Measurements from ENCODE around the gene ZNF625. TPM values are rescaled to one million over a fixed set of nuclear protein-coding genes. Genes with fewer than 3 reads are reported as not detected.

Gene ZNF625
- total RNA-seq, 4 donors from 2014 or later, result 5.0 to 11.6 (median 9.1) TPM

- Histone ChIP-seq H3K27me3 (no peaks in the 10 kb centered on the region), H3K36me3 (peaks cover 0 to 29% (median 0%) of the 10 kb centered on the region in 3 donors), H3K4me3 (no peak overlapping the region), H3K4me1 (peaks cover 0 to 9% (median 2%) of the 10 kb centered on the region in 4 donors), H3K9me3 (no peaks in the 10 kb centered on the region), H3K27ac (no peak overlapping the region)
- DNase-seq (ENCODE audit: low spot score in 2 of 2), result no peak
- TF ChIP-seq POLR2A (IDR thresholded peaks at IDR 0.05), result no peak
- TF ChIP-seq CTCF (IDR thresholded peaks at IDR 0.05), result no peak
- no peak for TF ChIP-seq EP300 (IDR thresholded peaks at IDR 0.05)
- 97 to 98% methylated on average over 4 of the region's 4 CpGs for WGBS, 2 donors
Observed at GRCh38 chr19:12095111-12095790, 61.3 kb downstream of the ZNF625 start.

Small RNA genes lying within 50 kb of the gene (small RNA-seq; reads per million reads assigned to genes)
- not detected for gene RNA5SP467

Other genes starting within 250 kb of the ZNF625 start
- gene ZNF700, start 231.6 kb downstream of the ZNF625 start, total RNA-seq, result 10 to 100 TPM; 14.9 to 18.6 (median 17.7) TPM
- gene ZNF763, start 191.7 kb downstream of the ZNF625 start, total RNA-seq, result 10 to 100 TPM in 2 of 4 donors, 1 to 10 TPM in 2; 8.2 to 19.0 (median 11.6) TPM
- 1 to 10 TPM; 4.5 to 8.0 (median 5.4) TPM for gene ZNF433, start 121.1 kb downstream of the ZNF625 start, total RNA-seq
- under 1 TPM in 2 of 4 donors, not detected in 2; 0.59 to 0.66 TPM for gene ZNF878, start 103.8 kb downstream of the ZNF625 start, total RNA-seq
- 10 to 100 TPM in 3 of 4 donors, 1 to 10 TPM in 1; 9.3 to 16.5 (median 13.7) TPM for gene ZNF844, start 92.0 kb downstream of the ZNF625 start, total RNA-seq
- gene ZNF20, start 16.4 kb downstream of the ZNF625 start, total RNA-seq, result 10 to 100 TPM in 1 of 4 donors, 1 to 10 TPM in 3; 1.2 to 10.4 (median 5.1) TPM
- gene ZNF136, start 6.4 kb upstream of the ZNF625 start, total RNA-seq, result 10 to 100 TPM in 3 of 4 donors, 1 to 10 TPM in 1; 5.1 to 25.8 (median 13.4) TPM
- gene ZNF44, start 138.1 kb upstream of the ZNF625 start, total RNA-seq, result 10 to 100 TPM; 11.8 to 16.7 (median 13.4) TPM
- gene ZNF563, start 176.9 kb upstream of the ZNF625 start, total RNA-seq, result 10 to 100 TPM in 1 of 4 donors, 1 to 10 TPM in 3; 2.1 to 14.2 (median 4.1) TPM
- 1 to 10 TPM; 3.6 to 4.3 (median 4.1) TPM for gene ZNF442, start 208.9 kb upstream of the ZNF625 start, total RNA-seq
- gene ZNF799, start 244.5 kb upstream of the ZNF625 start, total RNA-seq, result 1 to 10 TPM; 3.3 to 6.8 (median 4.4) TPM